ENCODE measurements around the gene B3GAT1.

Gene B3GAT1

DNA sequence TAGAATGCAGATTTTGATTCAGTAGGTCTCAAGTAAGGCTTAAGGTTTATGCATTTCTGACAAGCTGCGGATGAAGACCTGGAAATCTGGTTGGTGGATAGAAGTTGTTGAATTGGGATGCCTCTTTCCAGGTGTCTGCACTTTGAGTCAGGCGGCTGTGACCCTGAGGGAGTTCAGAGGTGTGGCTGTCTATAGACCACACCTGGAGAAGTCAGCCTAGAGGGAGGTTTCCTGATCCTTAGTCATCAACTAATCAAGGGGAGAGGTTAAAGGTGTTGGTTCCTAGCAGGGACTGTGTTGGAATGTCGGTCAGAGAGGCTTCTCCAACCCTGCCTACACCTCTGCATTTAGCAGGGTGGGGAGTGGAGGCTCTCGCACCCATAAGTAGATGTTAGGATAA lies 72.3 kb downstream of the B3GAT1 start:
- FAIRE-seq = no peak
- DNase-seq (ENCODE audit: low spot score) = no peak

DNA sequence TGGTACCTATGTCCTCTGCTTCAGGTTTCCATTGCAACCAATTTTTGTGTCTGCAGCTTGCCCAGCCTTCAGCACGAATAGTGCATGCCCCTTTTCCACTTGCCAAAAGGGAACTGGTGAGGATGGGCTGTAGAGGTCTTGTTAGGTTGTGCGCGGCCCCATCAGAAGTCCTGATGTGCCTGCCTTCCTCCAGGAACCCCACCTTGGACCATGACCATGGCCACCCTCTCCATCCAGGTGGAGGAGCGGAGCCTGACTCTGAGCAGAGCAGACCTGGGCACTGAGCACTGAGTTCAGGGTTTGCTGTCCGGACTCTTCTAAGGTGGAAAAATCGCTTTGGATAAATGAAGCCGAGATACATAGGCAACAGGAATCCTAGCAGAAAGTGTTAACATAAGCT lies 73.4 kb downstream of the B3GAT1 start:
- DNase-seq (ENCODE audit: low spot score) = no peak
- FAIRE-seq = no peak

DNA sequence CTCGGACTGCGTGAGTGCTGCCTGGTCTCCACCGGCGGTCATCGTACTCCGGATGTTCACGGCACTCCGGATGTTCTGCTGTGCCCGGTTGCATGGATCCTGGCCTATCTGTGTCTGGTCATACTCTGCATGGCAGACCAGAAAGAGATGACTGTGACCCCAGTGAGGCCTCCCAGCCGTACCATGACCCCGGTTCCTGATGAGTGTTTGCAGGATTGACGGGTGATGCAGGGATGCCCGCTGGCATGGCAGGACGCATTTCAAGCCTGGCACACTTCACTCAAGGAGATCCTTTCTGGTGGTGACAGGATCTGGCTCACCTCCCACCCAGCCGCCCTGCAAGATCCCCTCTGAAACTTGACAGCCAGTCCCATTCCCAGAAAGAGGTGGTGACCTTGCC lies 74.0 kb downstream of the B3GAT1 start:
- FAIRE-seq (no peak), DNase-seq (ENCODE audit: low spot score) (no peak)

DNA sequence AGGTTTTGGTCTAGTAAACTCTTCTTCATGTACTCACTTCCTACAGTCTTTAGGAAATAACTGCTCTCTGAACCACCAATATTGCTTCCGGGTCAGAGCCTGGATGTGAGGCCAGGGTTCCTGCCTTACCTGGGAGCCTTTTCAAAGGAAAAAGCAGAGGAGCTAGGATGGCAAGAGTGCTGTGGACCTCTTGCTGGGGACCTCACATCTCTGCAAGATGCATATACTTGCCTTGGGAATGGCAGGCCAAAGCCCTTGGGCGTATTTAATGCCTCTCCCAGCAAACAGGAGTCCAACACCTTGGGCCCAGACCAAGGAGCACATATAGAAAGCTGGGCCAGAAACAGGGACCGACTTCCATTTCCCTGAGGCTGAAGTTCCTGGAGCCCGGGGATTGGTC lies 75.0 kb downstream of the B3GAT1 start:
- FAIRE-seq = no peak
- no peak for DNase-seq (ENCODE audit: low spot score)

DNA sequence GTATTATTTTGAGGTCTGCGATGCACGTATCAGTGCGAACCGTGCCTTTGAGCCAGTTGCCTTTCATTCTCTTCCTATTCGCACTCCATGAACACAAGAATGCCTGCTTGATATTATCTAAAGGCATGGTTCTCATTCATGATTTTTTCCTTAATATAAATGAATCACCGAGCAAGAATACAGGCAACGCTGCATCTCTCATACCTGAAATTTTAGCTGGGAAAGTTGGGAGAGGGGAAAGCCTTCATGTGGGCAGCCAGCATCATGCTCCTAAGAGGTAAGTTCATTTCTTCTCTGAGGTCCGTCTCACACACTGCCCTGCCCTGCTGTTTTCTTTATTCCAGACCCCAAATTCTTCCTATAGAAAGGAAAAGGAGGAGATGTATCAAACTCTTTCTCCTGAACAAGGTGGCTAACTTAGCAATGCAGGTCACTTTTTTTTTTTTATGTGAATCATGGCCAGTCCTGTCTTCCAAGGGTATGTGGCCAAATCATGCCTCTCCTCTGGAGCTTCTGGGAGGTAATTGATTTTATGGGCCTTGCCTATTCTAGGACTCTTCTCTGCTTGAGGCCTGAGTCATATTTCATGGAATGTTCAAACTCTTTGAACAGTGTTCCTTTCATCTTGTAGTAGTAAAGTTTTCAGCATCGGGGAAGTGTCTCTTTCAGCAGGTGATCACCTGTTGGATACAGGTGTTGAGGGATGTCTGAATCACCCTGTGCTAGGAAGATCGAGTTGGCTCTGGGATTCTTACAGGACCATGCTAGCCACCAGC lies 77.1 kb downstream of the B3GAT1 start:
- DNase-seq (ENCODE audit: low spot score) = no peak
- no peak for FAIRE-seq

DNA sequence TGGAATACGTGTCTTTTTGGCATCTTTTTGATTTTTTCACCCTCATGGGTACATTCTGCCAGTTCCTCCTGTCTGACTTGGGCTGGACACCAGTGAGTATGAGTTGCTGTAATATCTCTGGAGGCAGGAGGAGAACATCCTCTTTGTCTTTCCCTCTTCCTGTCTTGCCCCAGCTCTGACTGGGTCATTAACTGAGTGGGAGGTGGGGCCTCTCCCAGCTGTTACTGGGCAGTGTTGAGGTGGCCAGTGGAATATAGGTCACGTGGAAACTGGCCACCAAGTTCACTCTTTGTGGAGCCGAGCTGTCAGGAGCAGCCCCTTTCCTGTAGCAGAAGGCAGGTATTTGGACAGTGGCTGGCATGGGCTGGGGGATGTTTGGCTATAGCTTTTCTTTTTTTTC lies 78.1 kb downstream of the B3GAT1 start:
- no peak for FAIRE-seq
- DNase-seq (ENCODE audit: low spot score) = no peak

- FAIRE-seq = no peak
Measured at GRCh38 chr11:134333312-134333711, 78.7 kb downstream of the B3GAT1 start.

DNA sequence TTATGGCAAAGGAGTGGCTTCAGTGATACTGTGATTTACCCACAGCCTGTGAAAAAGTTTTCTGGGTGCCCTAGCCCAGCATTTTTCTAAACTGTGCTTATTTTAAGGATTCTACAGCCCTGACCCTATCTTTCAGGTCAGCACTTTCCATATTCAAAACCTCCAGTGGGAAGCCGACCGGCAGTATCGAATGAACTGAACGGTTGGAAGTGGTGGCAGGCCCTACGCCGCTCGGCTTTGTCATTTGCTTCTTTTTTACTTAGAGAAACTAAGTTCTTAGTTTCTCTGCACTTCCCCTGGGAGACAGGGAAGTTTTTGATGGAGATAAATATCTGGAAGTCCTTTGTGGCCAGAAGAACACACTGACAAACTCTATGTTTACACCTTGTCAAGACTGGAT lies 79.3 kb downstream of the B3GAT1 start:
- FAIRE-seq (no peak), DNase-seq (ENCODE audit: low spot score) (no peak)

More at GRCh38 chr11:134333312-134333711, 78.7 kb downstream of the B3GAT1 start:
- DNase-seq (ENCODE audit: low spot score) = no peak

DNA sequence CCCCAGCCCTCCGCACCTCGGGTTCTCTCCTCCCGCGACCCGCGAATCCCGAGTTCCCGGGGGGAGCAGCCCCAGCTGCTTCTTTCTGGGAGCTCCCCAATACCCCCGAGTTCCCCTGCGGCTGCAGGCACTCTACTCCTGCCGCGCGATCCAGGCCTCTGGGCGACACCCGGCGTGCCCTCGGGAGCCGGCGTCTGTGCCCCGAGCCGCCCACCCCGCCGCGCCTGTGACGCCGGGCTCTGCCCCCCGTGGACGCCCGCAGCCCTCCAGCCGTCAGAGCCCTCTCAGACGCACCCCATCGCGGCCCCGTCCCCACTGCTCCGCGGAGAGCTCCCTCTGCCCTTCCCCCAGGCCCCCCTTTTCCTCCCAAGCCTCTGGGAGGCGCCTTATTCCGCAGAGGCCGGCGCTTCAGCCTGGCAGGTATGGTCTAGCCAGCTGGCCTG lies 79.8 kb downstream of the B3GAT1 start:
- FAIRE-seq = no peak
- no peak for DNase-seq (ENCODE audit: low spot score)

DNA sequence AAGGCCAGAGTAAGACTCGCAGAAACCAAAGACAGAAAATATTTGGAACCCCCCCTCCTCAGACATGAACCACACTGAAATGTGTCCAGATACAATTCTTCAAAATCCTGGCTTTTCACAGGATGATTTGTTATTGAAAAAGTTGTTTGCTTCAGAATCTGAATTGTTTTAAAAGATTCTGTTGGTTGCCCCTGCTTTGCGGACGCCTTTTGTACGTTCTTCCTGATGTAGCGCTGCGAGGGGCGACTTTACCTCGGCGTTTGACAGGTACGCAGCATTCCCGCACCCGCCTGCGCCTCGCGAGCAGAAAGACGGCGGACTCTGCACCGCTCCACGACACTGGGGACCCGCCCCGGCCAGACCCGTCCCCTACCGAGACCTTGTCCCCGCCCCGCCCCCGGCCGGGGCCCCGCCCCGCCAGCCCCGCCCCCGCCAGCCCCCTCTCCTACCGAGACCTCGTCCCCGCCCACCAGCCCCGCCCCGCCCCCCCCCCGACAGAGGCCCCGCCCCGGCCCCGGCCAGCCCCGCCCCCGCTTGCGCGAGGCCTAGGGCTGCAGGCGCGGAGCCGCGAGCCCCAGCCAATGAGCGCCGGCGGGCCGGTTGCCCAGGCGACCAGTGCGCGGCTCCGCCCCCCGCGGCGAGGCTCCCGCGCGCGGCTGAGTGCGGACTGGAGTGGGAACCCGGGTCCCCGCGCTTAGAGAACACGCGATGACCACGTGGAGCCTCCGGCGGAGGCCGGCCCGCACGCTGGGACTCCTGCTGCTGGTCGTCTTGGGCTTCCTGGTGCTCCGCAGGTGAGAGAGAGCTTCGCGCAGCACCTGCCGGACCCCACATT lies 80.5 kb downstream of the B3GAT1 start, which contains the start of gene GLB1L2:
GLB1L2 (plus strand) TSS at position 635 of the 835 bp plus-strand sequence; CDS start at position 709, 74 bp downstream.
- DNase-seq (ENCODE audit: low spot score) = no peak
- no peak for FAIRE-seq

- no peak for FAIRE-seq
Measured at GRCh38 chr11:134330611-134331353, 81.3 kb downstream of the B3GAT1 start.

More at GRCh38 chr11:134330611-134331353, 81.3 kb downstream of the B3GAT1 start:
- DNase-seq (ENCODE audit: low spot score) = no peak
